ENCODE data around the gene NAA16. TPM values are rescaled to one million over a fixed set of nuclear protein-coding genes. Genes with fewer than 3 reads are reported as not detected.
A peak's percentile ranks its signal among the peaks of the same experiment; 100 is the strongest.
"Not testable (repeated sequence)": the region's sequence is repeated elsewhere in the genome, so short reads cannot be mapped to it uniquely, and the experiment has no call there.

Gene NAA16
- total and polyA plus RNA-seq, 5 donors = 6.3 to 14.2 (median 13.3) TPM

- no peaks in the 10 kb centered on the region for H3K27me3 ChIP-seq (ENCODE audit: control insufficient read depth, insufficient read depth)
- WGBS = 74% methylated on average over 3 of the region's 3 CpGs
- no peaks in the 10 kb centered on the region for H3K9me3 ChIP-seq (ENCODE audit: control insufficient read depth, low read length)
- ATAC-seq = peak in 1 of 2 donors; percentile 32
- intact Hi-C loops (cut with DNase I) = no loop called here
- DNase-seq = no peak
- H3K27ac ChIP-seq (ENCODE audit: low read length) = no peak overlapping the region
- H3K4me1 ChIP-seq (ENCODE audit: control insufficient read depth, insufficient read depth, low read length) = no peaks in the 10 kb centered on the region
- no peak overlapping the region for H3K4me3 ChIP-seq (ENCODE audit: low read length)
These were observed 17.1 kb downstream of the NAA16 start for GRCh38 chr13:41327994-41328790.

- 80% methylated on average over 1 of the region's 1 CpG for WGBS
These were observed 21.8 kb downstream of the NAA16 start for GRCh38 chr13:41332829-41333228.

GRCh38 chr13:41334810-41335209 is 23.7 kb downstream of the NAA16 start:
- Histone ChIP-seq H3K4me3 (ENCODE audit: low read length) (no peak overlapping the region), H3K9me3 (ENCODE audit: control insufficient read depth, low read length) (no peaks in the 10 kb centered on the region), H3K27me3 (ENCODE audit: control insufficient read depth, insufficient read depth) (no peaks in the 10 kb centered on the region), H3K4me1 (ENCODE audit: control insufficient read depth, insufficient read depth, low read length) (no peaks in the 10 kb centered on the region), H3K27ac (ENCODE audit: low read length) (no peak overlapping the region)
- no peak for DNase-seq
- intact Hi-C loops (cut with DNase I) = no loop called here
- no peak for ATAC-seq
- WGBS = 95% methylated on average over 4 of the region's 4 CpGs

More at GRCh38 chr13:41332829-41333228, 21.8 kb downstream of the NAA16 start:
- no peaks in the 10 kb centered on the region for H3K9me3 ChIP-seq (ENCODE audit: control insufficient read depth, low read length)
- intact Hi-C loops (cut with DNase I) = no loop called here
- H3K27me3 ChIP-seq (ENCODE audit: control insufficient read depth, insufficient read depth) = no peaks in the 10 kb centered on the region
- ATAC-seq = peak; percentile 58 to 68
- H3K27ac ChIP-seq (ENCODE audit: low read length) = no peak overlapping the region
- H3K4me1 ChIP-seq (ENCODE audit: control insufficient read depth, insufficient read depth, low read length) = no peaks in the 10 kb centered on the region
- no peak for DNase-seq
- no peak overlapping the region for H3K4me3 ChIP-seq (ENCODE audit: low read length)

GRCh38 chr13:41344358-41344757 is 33.3 kb downstream of the NAA16 start:
- DNase-seq = no peak
- no peaks in the 10 kb centered on the region for H3K9me3 ChIP-seq (ENCODE audit: control insufficient read depth, low read length)
- no peak for ATAC-seq
- H3K27me3 ChIP-seq (ENCODE audit: control insufficient read depth, insufficient read depth) = no peaks in the 10 kb centered on the region
- H3K4me1 ChIP-seq (ENCODE audit: control insufficient read depth, insufficient read depth, low read length) = no peaks in the 10 kb centered on the region
- WGBS = 94% methylated on average over 4 of the region's 4 CpGs
- H3K4me3 ChIP-seq (ENCODE audit: low read length) = no peak overlapping the region
- H3K27ac ChIP-seq (ENCODE audit: low read length) = no peak overlapping the region
- intact Hi-C loops (cut with DNase I) = no loop called here

- Histone ChIP-seq H3K27me3 (ENCODE audit: control insufficient read depth, insufficient read depth) (no peaks in the 10 kb centered on the region), H3K4me3 (ENCODE audit: low read length) (no peak overlapping the region), H3K4me1 (ENCODE audit: control insufficient read depth, insufficient read depth, low read length) (no peaks in the 10 kb centered on the region), H3K9me3 (ENCODE audit: control insufficient read depth, low read length) (no peaks in the 10 kb centered on the region), H3K27ac (ENCODE audit: low read length) (peak overlapping the region; percentile 92)
- ATAC-seq (peak; percentile 31 to 69), DNase-seq (peak in 1 of 3 donors; percentile 32)
- intact Hi-C loops (cut with DNase I) = no loop called here
- 55% methylated on average over 9 of the region's 9 CpGs for WGBS
These were observed 34.3 kb downstream of the NAA16 start for GRCh38 chr13:41345165-41345913.

- Histone ChIP-seq H3K4me3 (ENCODE audit: low read length) (no peak overlapping the region), H3K27ac (ENCODE audit: low read length) (peak overlapping the region; percentile 33), H3K27me3 (ENCODE audit: control insufficient read depth, insufficient read depth) (no peaks in the 10 kb centered on the region), H3K9me3 (ENCODE audit: control insufficient read depth, low read length) (no peaks in the 10 kb centered on the region), H3K4me1 (ENCODE audit: control insufficient read depth, insufficient read depth, low read length) (no peaks in the 10 kb centered on the region)
- intact Hi-C loops (cut with DNase I) = no loop called here
- 54% methylated on average over 9 of the region's 9 CpGs for WGBS
- ATAC-seq (peak; percentile 53), DNase-seq (no peak)
These were observed 35.0 kb downstream of the NAA16 start for GRCh38 chr13:41345914-41346589.

- H3K4me3 ChIP-seq (ENCODE audit: low read length) = no peak overlapping the region
- no peaks in the 10 kb centered on the region for H3K27me3 ChIP-seq (ENCODE audit: control insufficient read depth, insufficient read depth)
- DNase-seq (no peak), ATAC-seq (no peak)
- intact Hi-C loops (cut with DNase I) = loop anchor here in 1 of 4 donors (10.0 kb wide), 1 partner anchor 302 kb away; no protein-coding TSS in a partner anchor
- H3K27ac ChIP-seq (ENCODE audit: low read length) = no peak overlapping the region
- no peaks in the 10 kb centered on the region for H3K9me3 ChIP-seq (ENCODE audit: control insufficient read depth, low read length)
- 46% methylated on average over 14 of the region's 14 CpGs for WGBS
- H3K4me1 ChIP-seq (ENCODE audit: control insufficient read depth, insufficient read depth, low read length) = no peaks in the 10 kb centered on the region
These were observed 42.1 kb downstream of the NAA16 start for GRCh38 chr13:41352935-41353840.

GRCh38 chr13:41354416-41354815 is 43.3 kb downstream of the NAA16 start:
- intact Hi-C loops (cut with DNase I) = loop anchor here in 1 of 4 donors (10.0 kb wide), 1 partner anchor 300 kb away; no protein-coding TSS in a partner anchor

GRCh38 chr13:41356385-41356648 is 45.2 kb downstream of the NAA16 start:
- H3K4me1 ChIP-seq (ENCODE audit: control insufficient read depth, insufficient read depth, low read length); H3K9me3 ChIP-seq (ENCODE audit: control insufficient read depth, low read length); H3K27ac ChIP-seq (ENCODE audit: low read length); DNase-seq; H3K27me3 ChIP-seq (ENCODE audit: control insufficient read depth, insufficient read depth); H3K4me3 ChIP-seq (ENCODE audit: low read length); ATAC-seq: not testable (repeated sequence)
- WGBS = 94% methylated on average over 5 of the region's 5 CpGs
- intact Hi-C loops (cut with DNase I) = loop anchor here in 1 of 4 donors (10.0 kb wide), 1 partner anchor 298 kb away; no protein-coding TSS in a partner anchor

More at GRCh38 chr13:41354416-41354815, 43.3 kb downstream of the NAA16 start:
- no peak for ATAC-seq
- WGBS = 74% methylated on average over 5 of the region's 5 CpGs
- no peaks in the 10 kb centered on the region for H3K9me3 ChIP-seq (ENCODE audit: control insufficient read depth, low read length)
- H3K4me1 ChIP-seq (ENCODE audit: control insufficient read depth, insufficient read depth, low read length) = no peaks in the 10 kb centered on the region
- DNase-seq = no peak
- no peak overlapping the region for H3K4me3 ChIP-seq (ENCODE audit: low read length)
- H3K27me3 ChIP-seq (ENCODE audit: control insufficient read depth, insufficient read depth) = no peaks in the 10 kb centered on the region
- no peak overlapping the region for H3K27ac ChIP-seq (ENCODE audit: low read length)

- H3K27ac ChIP-seq (ENCODE audit: low read length) = no peak overlapping the region
- DNase-seq (no peak), ATAC-seq (no peak)
- H3K4me3 ChIP-seq (ENCODE audit: low read length) = no peak overlapping the region
- 71% methylated on average over 6 of the region's 6 CpGs for WGBS
- H3K27me3 ChIP-seq (ENCODE audit: control insufficient read depth, insufficient read depth) = no peaks in the 10 kb centered on the region
- no peaks in the 10 kb centered on the region for H3K9me3 ChIP-seq (ENCODE audit: control insufficient read depth, low read length)
- H3K4me1 ChIP-seq (ENCODE audit: control insufficient read depth, insufficient read depth, low read length) = no peaks in the 10 kb centered on the region
- intact Hi-C loops (cut with DNase I) = loop anchor here in 1 of 4 donors (10.0 kb wide), 1 partner anchor 298 kb away; no protein-coding TSS in a partner anchor
These were observed 45.7 kb downstream of the NAA16 start for GRCh38 chr13:41356786-41357185.
